Glutamatergic neuron (in vitro differentiated cells): ENCODE measurements around the gene OXGR1. TPM values are rescaled to one million over a fixed set of nuclear protein-coding genes. Genes with fewer than 3 reads are reported as not detected.
A peak's percentile ranks its signal among the peaks of the same experiment; 100 is the strongest.

Experiments used
- DNase-seq: peaks from one replicate; pipeline ENCODE4 v3.0.0; 2022
- H3K27ac Mint-ChIP-seq: one replicate; pipeline ENCODE4 v1.8.0; 2020; ENCODE audit warnings: mild to moderate bottlenecking, mixed read lengths, inconsistent platforms; ENCODE audit not compliant: unreplicated experiment
- H3K27me3 Mint-ChIP-seq: one replicate; pipeline ENCODE4 v1.8.0; 2020; ENCODE audit warnings: mild to moderate bottlenecking, moderate library complexity, mixed read lengths, inconsistent platforms; ENCODE audit not compliant: unreplicated experiment
- H3K36me3 Mint-ChIP-seq: one replicate; pipeline ENCODE4 v1.8.0; 2020; ENCODE audit warnings: mild to moderate bottlenecking, mixed read lengths, inconsistent platforms; ENCODE audit not compliant: unreplicated experiment
- H3K4me1 Mint-ChIP-seq: one replicate; pipeline ENCODE4 v1.8.0; 2020; ENCODE audit warnings: mild to moderate bottlenecking, low read depth, mixed read lengths, inconsistent platforms; ENCODE audit not compliant: unreplicated experiment
- H3K4me3 Mint-ChIP-seq: one replicate; pipeline ENCODE4 v1.8.0; 2020; ENCODE audit warnings: mild to moderate bottlenecking, mixed read lengths, inconsistent platforms; ENCODE audit not compliant: unreplicated experiment
- H3K9me3 Mint-ChIP-seq: one replicate; pipeline ENCODE4 v1.8.0; 2020; ENCODE audit warnings: mild to moderate bottlenecking, moderate library complexity, mixed read lengths, inconsistent platforms; ENCODE audit not compliant: unreplicated experiment
- total RNA-seq: library from RNA; stranded (reverse); fragmentation: NEBNext Ultra II Directional; extraction: Animal tissue kit (Norgen Biotek cat#: 25700); gene quantifications from one replicate; pipeline ENCODE4 v1.2.1, GENCODE V29; 2021; ENCODE audit not compliant: unreplicated experiment
- TF ChIP-seq, protein P1 (sequence below): fragments of 200-600 bp; sonication (generic); IDR thresholded peaks from one replicate; pipeline ENCODE4 v1.5.0; 2021; ENCODE audit not compliant: partially characterized antibody, unreplicated experiment

The OXGR1 gene
- total RNA-seq, 1 donor from 2014 or later: not detected

DNA sequence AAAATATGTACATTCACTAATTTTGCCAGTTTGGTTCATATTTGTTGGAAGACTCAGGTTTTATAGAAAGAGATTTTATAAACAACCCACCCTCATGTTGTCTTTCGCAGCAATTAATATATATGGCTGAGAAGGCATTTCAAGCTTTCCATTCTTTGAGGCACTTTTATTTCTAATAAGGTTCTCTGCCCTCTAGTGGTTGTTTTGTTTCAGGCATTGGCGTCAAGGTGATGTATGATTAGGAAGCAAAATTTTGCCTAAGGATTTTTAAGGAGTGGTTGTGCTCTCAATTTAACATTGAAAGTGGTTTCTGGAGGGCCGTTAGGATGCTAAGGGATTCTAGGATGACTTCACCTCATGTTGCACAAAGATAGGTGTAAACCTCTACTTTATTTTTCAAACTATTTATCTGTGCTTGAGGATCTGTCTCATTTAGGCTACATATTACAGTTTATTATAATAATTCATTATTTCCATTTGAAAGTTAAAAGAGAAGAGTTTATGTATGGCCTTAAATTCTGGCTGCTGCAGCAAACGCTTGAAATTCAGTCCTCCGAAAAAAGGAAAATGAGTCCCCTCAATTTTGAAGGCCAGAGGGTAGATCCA lies 35.9 kb downstream of the OXGR1 start:
- no peaks in the 10 kb centered on the region for H3K36me3 Mint-ChIP-seq
- TF ChIP-seq, protein P1, sequence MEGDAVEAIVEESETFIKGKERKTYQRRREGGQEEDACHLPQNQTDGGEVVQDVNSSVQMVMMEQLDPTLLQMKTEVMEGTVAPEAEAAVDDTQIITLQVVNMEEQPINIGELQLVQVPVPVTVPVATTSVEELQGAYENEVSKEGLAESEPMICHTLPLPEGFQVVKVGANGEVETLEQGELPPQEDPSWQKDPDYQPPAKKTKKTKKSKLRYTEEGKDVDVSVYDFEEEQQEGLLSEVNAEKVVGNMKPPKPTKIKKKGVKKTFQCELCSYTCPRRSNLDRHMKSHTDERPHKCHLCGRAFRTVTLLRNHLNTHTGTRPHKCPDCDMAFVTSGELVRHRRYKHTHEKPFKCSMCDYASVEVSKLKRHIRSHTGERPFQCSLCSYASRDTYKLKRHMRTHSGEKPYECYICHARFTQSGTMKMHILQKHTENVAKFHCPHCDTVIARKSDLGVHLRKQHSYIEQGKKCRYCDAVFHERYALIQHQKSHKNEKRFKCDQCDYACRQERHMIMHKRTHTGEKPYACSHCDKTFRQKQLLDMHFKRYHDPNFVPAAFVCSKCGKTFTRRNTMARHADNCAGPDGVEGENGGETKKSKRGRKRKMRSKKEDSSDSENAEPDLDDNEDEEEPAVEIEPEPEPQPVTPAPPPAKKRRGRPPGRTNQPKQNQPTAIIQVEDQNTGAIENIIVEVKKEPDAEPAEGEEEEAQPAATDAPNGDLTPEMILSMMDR: peak; percentile 87
- no peaks in the 10 kb centered on the region for H3K9me3 Mint-ChIP-seq
- no peak overlapping the region for H3K4me3 Mint-ChIP-seq
- no peaks in the 10 kb centered on the region for H3K27me3 Mint-ChIP-seq
- H3K4me1 Mint-ChIP-seq: no peaks in the 10 kb centered on the region
- H3K27ac Mint-ChIP-seq: no peak overlapping the region
- no peak for DNase-seq

DNA sequence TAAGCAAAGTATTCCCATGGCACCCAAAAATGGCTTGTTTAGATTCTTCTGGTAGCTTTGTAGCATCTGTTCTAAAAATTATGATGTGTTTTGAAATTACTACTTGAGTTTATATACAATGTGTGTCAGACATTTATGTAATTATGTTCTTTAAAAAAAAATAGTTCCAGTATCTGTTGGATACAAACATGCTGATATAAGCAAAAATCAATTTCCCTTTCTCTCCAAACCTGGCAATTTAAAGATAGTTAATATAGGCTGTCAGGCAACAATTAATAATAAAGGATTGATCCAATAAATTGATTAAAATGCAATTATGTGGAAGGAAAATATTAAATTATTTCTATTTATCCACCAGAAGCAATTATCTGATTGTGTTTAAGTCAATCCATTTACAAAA lies 41.7 kb downstream of the OXGR1 start:
- TF ChIP-seq, protein P1: no peak
- no peaks in the 10 kb centered on the region for H3K36me3 Mint-ChIP-seq
- no peak for DNase-seq
- H3K27ac Mint-ChIP-seq: no peak overlapping the region
- H3K27me3 Mint-ChIP-seq: no peaks in the 10 kb centered on the region
- H3K9me3 Mint-ChIP-seq: peaks cover 2% of the 10 kb centered on the region
- H3K4me3 Mint-ChIP-seq: no peak overlapping the region
- H3K4me1 Mint-ChIP-seq: no peaks in the 10 kb centered on the region

DNA sequence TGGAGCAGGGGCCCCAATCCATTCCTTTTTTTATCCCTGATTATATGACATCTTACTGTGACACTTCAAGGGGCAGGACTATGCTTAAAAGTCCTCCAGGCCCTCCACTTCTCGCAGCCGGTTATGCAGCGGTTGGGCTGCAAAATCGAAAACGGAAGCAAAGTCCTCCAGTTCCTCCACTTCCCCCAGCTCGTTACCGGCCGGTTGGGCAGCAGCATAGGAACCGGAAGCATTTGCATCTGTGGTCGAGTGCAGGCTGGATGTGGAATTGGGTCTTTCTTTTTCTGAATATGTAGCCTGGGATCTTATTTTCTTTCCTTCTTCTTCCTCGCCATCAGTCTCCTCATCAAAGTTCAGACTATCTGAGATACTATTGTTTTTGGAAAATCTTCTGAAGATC lies 46.1 kb downstream of the OXGR1 start:
- TF ChIP-seq, protein P1: no peak
- H3K4me3 Mint-ChIP-seq: no peak overlapping the region
- H3K27ac Mint-ChIP-seq: no peak overlapping the region
- H3K27me3 Mint-ChIP-seq: no peaks in the 10 kb centered on the region
- no peaks in the 10 kb centered on the region for H3K4me1 Mint-ChIP-seq
- H3K9me3 Mint-ChIP-seq: peaks cover 2% of the 10 kb centered on the region
- DNase-seq: no peak
- no peaks in the 10 kb centered on the region for H3K36me3 Mint-ChIP-seq

DNA sequence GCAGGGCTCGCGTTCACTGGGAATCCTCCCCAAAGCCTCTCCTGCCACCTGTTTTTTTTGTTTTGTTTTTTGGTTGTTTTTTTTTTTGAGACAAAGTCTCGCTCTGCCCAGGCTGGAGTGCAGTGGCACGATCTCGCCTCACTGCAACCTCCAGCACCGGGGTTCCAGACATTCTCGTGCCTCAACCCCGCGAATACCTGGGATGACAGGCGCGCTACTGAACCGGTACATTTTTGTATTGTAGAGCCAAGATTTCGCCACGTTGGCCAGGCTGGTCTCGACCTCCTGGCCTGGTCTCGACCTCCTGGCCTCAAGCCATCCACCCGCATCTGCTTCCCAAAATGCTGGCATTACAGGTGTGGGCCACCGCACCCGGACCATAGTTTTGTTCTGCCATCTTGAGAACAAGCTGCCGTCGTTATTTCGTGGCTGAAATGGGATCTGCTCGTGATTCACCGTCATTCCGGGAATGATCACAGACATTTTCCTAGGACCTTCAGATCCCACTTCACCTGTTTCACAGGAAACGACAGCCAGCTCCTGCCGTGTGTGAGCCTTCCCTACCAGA lies 46.8 kb downstream of the OXGR1 start:
- DNase-seq: no peak
- Mint-ChIP-seq H3K27ac (no peak overlapping the region), H3K4me1 (peaks cover 1% of the 10 kb centered on the region), H3K27me3 (no peaks in the 10 kb centered on the region), H3K4me3 (no peak overlapping the region), H3K36me3 (no peaks in the 10 kb centered on the region), H3K9me3 (peaks cover 3% of the 10 kb centered on the region)
- TF ChIP-seq, protein P1: no peak

DNA sequence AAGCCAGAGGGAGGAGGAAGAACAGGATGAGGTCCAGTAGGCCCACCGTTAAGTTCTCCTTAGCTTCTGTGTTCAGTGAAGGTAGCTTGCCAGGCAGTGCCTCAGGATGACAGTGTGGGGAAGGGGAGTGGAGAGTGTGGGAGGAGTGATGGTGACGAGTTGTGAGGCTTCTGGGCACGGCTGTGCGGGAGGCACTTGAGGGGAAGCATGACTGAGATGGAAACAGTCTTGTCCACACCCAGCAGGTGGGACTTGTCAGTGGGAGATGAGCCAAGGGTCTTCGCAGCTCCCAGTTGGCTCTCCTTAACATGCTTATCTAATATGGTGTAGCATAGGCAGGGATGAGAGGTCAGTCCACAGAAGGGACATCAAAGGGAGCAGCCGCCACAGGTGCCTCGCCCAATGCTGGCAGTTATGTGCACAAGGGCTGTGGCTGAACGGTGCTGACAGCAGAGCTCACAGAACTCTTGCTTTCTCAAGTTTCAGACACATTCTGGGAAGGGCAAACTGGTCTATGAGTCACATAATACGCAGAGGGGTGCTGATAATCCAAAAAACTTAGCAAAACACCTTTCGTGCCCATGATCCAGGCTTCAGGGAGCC lies 47.5 kb downstream of the OXGR1 start:
- H3K4me1 Mint-ChIP-seq: peaks cover 4% of the 10 kb centered on the region
- DNase-seq: no peak
- H3K4me3 Mint-ChIP-seq: no peak overlapping the region
- no peak overlapping the region for H3K27ac Mint-ChIP-seq
- H3K36me3 Mint-ChIP-seq: no peaks in the 10 kb centered on the region
- TF ChIP-seq, protein P1: no peak
- peaks cover 4% of the 10 kb centered on the region for H3K9me3 Mint-ChIP-seq
- H3K27me3 Mint-ChIP-seq: no peaks in the 10 kb centered on the region
